Endothelial cell of hepatic sinusoid (primary cell): ENCODE data around the gene BPI.
"Not testable (repeated sequence)": the region's sequence is repeated elsewhere in the genome, so short reads cannot be mapped to it uniquely, and the experiment has no call there.

Source experiments
- in situ Hi-C: cut with HindIII; loops from 2 replicates; pipeline ENCODE4 v1.10.0; 2017; ENCODE audit warnings: low sequenced_read_pairs

The BPI gene

GRCh38 chr20:38331814-38332213, 27.9 kb downstream of the BPI start:
- in situ Hi-C loops, result loop anchor here (5.0 kb wide), 2 partner anchors 40 to 105 kb away; no protein-coding TSS in a partner anchor

GRCh38 chr20:38334016-38334415, 30.1 kb downstream of the BPI start:
- in situ Hi-C loops, result loop anchor here (5.0 kb wide), 2 partner anchors 38 to 107 kb away; no protein-coding TSS in a partner anchor

GRCh38 chr20:38336726-38337125, 32.8 kb downstream of the BPI start:
- in situ Hi-C loops, result no loop called here

- in situ Hi-C loops, result no loop called here
Measured at GRCh38 chr20:38337561-38338140, 33.7 kb downstream of the BPI start.

GRCh38 chr20:38338849-38339520, 35.0 kb downstream of the BPI start:
- in situ Hi-C loops, result no loop called here

- in situ Hi-C loops, result not testable (repeated sequence)
Measured at GRCh38 chr20:38339521-38339896, 35.6 kb downstream of the BPI start.

- in situ Hi-C loops, result no loop called here
Measured at GRCh38 chr20:38339997-38340396, 36.0 kb downstream of the BPI start.

- in situ Hi-C loops, result no loop called here
Measured at GRCh38 chr20:38340693-38341092, 36.7 kb downstream of the BPI start.

GRCh38 chr20:38342216-38342615, 38.3 kb downstream of the BPI start:
- in situ Hi-C loops, result no loop called here

GRCh38 chr20:38342713-38343310, 38.9 kb downstream of the BPI start:
- in situ Hi-C loops, result no loop called here

GRCh38 chr20:38343311-38344106, 39.6 kb downstream of the BPI start:
- in situ Hi-C loops, result no loop called here

GRCh38 chr20:38344107-38344701, 40.2 kb downstream of the BPI start:
- in situ Hi-C loops, result no loop called here

GRCh38 chr20:38345643-38346042, 41.7 kb downstream of the BPI start:
- in situ Hi-C loops, result no loop called here

GRCh38 chr20:38346247-38346651, 42.3 kb downstream of the BPI start, which contains the start of gene LBP:
Gene LBP, plus strand, starts transcription at chr20:38346482. Its CDS starts 35 bp downstream, at chr20:38346517.
- in situ Hi-C loops, result no loop called here

- in situ Hi-C loops, result no loop called here
Measured at GRCh38 chr20:38346741-38347140, 42.8 kb downstream of the BPI start.

- in situ Hi-C loops, result no loop called here
Measured at GRCh38 chr20:38349856-38350255, 45.9 kb downstream of the BPI start.

- in situ Hi-C loops, result no loop called here
Measured at GRCh38 chr20:38350879-38351775, 47.2 kb downstream of the BPI start.

GRCh38 chr20:38353316-38353715, 49.4 kb downstream of the BPI start:
- in situ Hi-C loops, result no loop called here

GRCh38 chr20:38354227-38354626, 50.3 kb downstream of the BPI start:
- in situ Hi-C loops, result no loop called here
